HL-60 (cell line): ENCODE measurements around the gene CD48.

ENCODE experiments used
- DNase-seq, 2 experiments: peaks; one replicate each; pipeline ENCODE4 v3.0.0-alpha.2; 2010 to 2020; ENCODE audit warnings: low read depth in 1 of 2, low spot score in 1 of 2
- H3K27ac ChIP-seq: fragments of 250-450 bp; sonication (Bioruptor Pico); replicated peaks from 2 replicates; pipeline ENCODE4 v1.5.1; 2020; ENCODE audit warnings: mild to moderate bottlenecking, moderate library complexity
- H3K27me3 ChIP-seq: fragments of 250-450 bp; sonication (Bioruptor Pico); 2 replicates; pipeline ENCODE4 v1.5.1; 2021; ENCODE audit warnings: mild to moderate bottlenecking, moderate library complexity; ENCODE audit not compliant: insufficient read depth, poor library complexity, severe bottlenecking
- H3K4me3 ChIP-seq: replicated peaks from 2 replicates; pipeline ENCODE4 v1.5.1; 2011; ENCODE audit warnings: mild to moderate bottlenecking, control low read depth, low read length; ENCODE audit not compliant: insufficient read depth
- GABPA ChIP-seq: IDR thresholded peaks from 2 replicates; pipeline ENCODE4 v1.6.1; 2012; ENCODE audit warnings: low read depth
- POLR2AphosphoS5 ChIP-seq: IDR thresholded peaks from 2 replicates; pipeline ENCODE4 v1.6.1; 2012; ENCODE audit warnings: low read depth
- SPI1 ChIP-seq: IDR thresholded peaks from 2 replicates; pipeline ENCODE4 v1.6.1; 2012; ENCODE audit warnings: low read depth, mild to moderate bottlenecking, borderline replicate concordance
- TF ChIP-seq, protein P1 (sequence below): IDR thresholded peaks from 2 replicates; pipeline ENCODE4 v1.6.1; 2012; ENCODE audit warnings: low read depth; ENCODE audit not compliant: insufficient replicate concordance
- TF ChIP-seq, protein P2 (sequence below): IDR thresholded peaks from one replicate; pipeline ENCODE4 v1.5.1; 2011; ENCODE audit warnings: low read length, control low read depth, inconsistent platforms; ENCODE audit not compliant: insufficient read depth

The CD48 gene

DNA sequence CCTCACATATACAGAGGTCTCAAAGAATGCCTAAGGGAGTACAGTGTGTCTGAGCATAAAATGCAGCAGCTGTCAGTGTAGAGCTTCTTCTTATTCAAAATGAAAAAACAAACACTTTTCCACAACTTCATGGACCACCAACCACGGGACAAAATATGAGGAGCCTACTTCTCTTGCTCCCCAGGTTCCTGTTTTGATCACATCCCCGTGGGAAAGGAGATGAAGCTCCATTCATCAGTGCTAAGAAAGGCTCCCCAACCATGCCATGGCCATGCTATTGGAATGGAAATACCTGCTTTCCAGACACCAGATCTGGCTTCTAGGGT is 383 bp downstream of the CD48 start:
- no peak for DNase-seq
- H3K4me3 ChIP-seq = peak overlapping the region; percentile 49
- peak overlapping the region; percentile 50 for H3K27ac ChIP-seq
- TF ChIP-seq POLR2AphosphoS5 (no peak), GABPA (no peak), SPI1 (0 out of 2 replicates have a peak, but pooled peaks have one; percentile 4)
- TF ChIP-seq, protein P1, sequence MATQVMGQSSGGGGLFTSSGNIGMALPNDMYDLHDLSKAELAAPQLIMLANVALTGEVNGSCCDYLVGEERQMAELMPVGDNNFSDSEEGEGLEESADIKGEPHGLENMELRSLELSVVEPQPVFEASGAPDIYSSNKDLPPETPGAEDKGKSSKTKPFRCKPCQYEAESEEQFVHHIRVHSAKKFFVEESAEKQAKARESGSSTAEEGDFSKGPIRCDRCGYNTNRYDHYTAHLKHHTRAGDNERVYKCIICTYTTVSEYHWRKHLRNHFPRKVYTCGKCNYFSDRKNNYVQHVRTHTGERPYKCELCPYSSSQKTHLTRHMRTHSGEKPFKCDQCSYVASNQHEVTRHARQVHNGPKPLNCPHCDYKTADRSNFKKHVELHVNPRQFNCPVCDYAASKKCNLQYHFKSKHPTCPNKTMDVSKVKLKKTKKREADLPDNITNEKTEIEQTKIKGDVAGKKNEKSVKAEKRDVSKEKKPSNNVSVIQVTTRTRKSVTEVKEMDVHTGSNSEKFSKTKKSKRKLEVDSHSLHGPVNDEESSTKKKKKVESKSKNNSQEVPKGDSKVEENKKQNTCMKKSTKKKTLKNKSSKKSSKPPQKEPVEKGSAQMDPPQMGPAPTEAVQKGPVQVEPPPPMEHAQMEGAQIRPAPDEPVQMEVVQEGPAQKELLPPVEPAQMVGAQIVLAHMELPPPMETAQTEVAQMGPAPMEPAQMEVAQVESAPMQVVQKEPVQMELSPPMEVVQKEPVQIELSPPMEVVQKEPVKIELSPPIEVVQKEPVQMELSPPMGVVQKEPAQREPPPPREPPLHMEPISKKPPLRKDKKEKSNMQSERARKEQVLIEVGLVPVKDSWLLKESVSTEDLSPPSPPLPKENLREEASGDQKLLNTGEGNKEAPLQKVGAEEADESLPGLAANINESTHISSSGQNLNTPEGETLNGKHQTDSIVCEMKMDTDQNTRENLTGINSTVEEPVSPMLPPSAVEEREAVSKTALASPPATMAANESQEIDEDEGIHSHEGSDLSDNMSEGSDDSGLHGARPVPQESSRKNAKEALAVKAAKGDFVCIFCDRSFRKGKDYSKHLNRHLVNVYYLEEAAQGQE = no peak
- H3K27me3 ChIP-seq = no peaks in the 10 kb centered on the region

DNA sequence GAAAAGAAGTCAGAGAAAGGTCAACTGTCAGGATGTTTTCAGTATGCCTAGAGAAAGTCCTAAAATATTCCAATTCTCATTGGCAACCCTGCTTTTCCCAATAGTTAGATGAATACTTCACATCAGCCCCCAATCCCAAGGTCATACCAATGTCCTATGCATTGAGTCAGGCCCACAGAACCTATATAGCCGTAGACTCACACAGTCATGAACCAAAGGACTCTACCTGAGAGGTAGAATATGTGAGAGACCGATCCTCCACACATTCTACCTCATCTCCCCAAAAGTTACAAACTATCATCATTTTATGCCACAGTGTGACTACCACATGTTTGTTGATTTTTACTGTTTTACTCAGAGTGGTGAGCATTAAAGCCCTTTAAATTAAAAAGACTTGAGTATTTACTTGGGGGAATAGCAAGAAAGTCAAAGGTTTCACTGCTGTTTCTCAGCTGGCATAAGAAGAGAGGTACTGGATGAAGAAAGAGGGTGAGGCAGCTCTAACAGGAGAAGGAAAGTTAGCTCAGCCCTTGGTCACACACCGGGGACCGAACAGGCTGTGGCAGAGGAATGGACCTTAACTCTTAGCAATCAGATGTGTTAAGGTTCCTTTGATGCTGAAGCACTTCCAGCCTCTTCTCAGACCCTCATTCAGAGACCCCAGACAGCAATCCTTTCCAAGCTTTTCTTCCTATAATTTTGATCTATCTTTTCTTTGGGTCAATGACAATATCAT is 937 bp downstream of the CD48 start:
- peak overlapping the region; percentile 50 for H3K27ac ChIP-seq
- peak overlapping the region; percentile 49 for H3K4me3 ChIP-seq
- DNase-seq = no peak
- no peaks in the 10 kb centered on the region for H3K27me3 ChIP-seq
- TF ChIP-seq, protein P2, sequence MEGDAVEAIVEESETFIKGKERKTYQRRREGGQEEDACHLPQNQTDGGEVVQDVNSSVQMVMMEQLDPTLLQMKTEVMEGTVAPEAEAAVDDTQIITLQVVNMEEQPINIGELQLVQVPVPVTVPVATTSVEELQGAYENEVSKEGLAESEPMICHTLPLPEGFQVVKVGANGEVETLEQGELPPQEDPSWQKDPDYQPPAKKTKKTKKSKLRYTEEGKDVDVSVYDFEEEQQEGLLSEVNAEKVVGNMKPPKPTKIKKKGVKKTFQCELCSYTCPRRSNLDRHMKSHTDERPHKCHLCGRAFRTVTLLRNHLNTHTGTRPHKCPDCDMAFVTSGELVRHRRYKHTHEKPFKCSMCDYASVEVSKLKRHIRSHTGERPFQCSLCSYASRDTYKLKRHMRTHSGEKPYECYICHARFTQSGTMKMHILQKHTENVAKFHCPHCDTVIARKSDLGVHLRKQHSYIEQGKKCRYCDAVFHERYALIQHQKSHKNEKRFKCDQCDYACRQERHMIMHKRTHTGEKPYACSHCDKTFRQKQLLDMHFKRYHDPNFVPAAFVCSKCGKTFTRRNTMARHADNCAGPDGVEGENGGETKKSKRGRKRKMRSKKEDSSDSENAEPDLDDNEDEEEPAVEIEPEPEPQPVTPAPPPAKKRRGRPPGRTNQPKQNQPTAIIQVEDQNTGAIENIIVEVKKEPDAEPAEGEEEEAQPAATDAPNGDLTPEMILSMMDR = no peak
- TF ChIP-seq SPI1 (no peak), GABPA (no peak), POLR2AphosphoS5 (no peak)
- TF ChIP-seq, protein P1 = no peak

DNA sequence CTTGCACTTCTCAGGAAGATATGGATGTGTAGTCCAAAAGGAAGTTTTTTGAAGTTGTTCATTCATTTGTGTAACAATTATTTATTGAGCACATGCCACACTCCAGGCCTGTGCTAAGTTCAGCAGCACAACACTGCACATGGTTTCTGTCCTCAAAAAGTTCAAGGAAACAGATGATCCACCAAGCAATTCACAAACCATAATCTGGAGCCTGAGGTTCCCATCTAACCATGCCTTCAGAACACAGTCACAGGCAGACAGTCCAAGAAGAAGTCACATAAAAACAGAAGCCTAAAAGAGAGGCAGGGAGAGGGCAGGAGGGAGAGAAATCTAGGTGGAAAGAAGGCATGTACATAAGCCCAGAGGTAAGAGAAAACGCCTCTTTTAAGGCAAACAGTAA is 1.9 kb downstream of the CD48 start:
- TF ChIP-seq POLR2AphosphoS5 (no peak), GABPA (no peak), SPI1 (no peak)
- TF ChIP-seq, protein P1 = no peak
- TF ChIP-seq, protein P2 = no peak
- H3K27ac ChIP-seq = no peak overlapping the region; the same call in 1 of the 2 replicates
- H3K4me3 ChIP-seq = peak overlapping the region; percentile 7
- H3K27me3 ChIP-seq = no peaks in the 10 kb centered on the region
- DNase-seq = no peak
